ENCODE results near the gene FAF1. TPM values are rescaled to one million over a fixed set of nuclear protein-coding genes. Genes with fewer than 3 reads are reported as not detected.

Gene FAF1
- total and polyA plus RNA-seq, 9 of the 15 experiments (the other 6 are each of a cell fraction or from before 2014, with no cell fraction given): 48.7 to 225 (median 118) TPM

- 0 out of 2 replicates have a peak, but pooled peaks cover 3% of the 10 kb centered on the region for H4K20me1 ChIP-seq (replicated peaks; ENCODE audit: control insufficient read depth, insufficient read depth, low read length)
- peak overlapping the region; percentile 92 for H3K27ac ChIP-seq (ENCODE audit: extremely low read depth, low read depth, low read length)
- FAIRE-seq (no peak), DNase-seq (ENCODE audit: extremely low read depth in 1 of 4, low spot score in 3 of 4) (peak in 1 of 4 experiments; percentile 41), ATAC-seq (peak; percentile 0; the same call in 2 of the 3 replicates)
- intact Hi-C loops (cut with micrococcal nuclease) (loop anchor here (5.0 to 10.0 kb wide), 3 partner anchors 546 to 906 kb away; partner anchors contain the start of genes EPS15 and NRDC), in situ Hi-C loops (cut with MboI) (no loop called here)
- H3K4me3 ChIP-seq: peak overlapping the region; percentile 78
- H3K36me3 ChIP-seq (ENCODE audit: control insufficient read depth, insufficient read depth, low read length): peaks cover 17% of the 10 kb centered on the region; the same call in 1 of the 3 replicates
- peak overlapping the region; percentile 98 for H3K4me2 ChIP-seq (ENCODE audit: insufficient read depth, low read length)
- H3K9me3 ChIP-seq (replicated peaks; ENCODE audit: control insufficient read depth, insufficient read depth, low read depth, low read length): no peaks in the 10 kb centered on the region
- ChIA-PET POLR2A (interaction anchor here (0.8 to 4.3 kb wide), 6 partner anchors 7 to 63 kb away, joined by 3 to 65 read pairs (median 6); partner anchors contain the start of gene FAF1), CTCF (ENCODE audit: low intra/inter-chr PET ratio) (no interaction called here)
- H3K9me1 ChIP-seq (ENCODE audit: control insufficient read depth, insufficient read depth, low read length): no peaks in the 10 kb centered on the region
- H3K9ac ChIP-seq (ENCODE audit: insufficient read depth in 1 of 2, low read depth in 2 of 2, low read length in 2 of 2): peak overlapping the region; percentile 57 to 94; a peak in 3 of 4 replicates
- H3K27me3 ChIP-seq (ENCODE audit: control insufficient read depth in 2 of 2, insufficient read depth in 2 of 2, low read length in 2 of 2): no peaks in the 10 kb centered on the region
- 0% methylated on average over 7 of the region's 7 CpGs for WGBS (ENCODE audit: insufficient coverage, low coverage, missing lambda C conversion rate)
- peaks cover 83% of the 10 kb centered on the region for H3K79me2 ChIP-seq (ENCODE audit: control insufficient read depth, insufficient read depth, low read length)
- no peak overlapping the region for H2AFZ ChIP-seq (ENCODE audit: low read depth, low read length)
- peaks cover 17 to 20% of the 10 kb centered on the region in 2 experiments for H3K4me1 ChIP-seq (replicated peaks in 1 of 2; ENCODE audit: control insufficient read depth in 2 of 2, insufficient read depth in 2 of 2, low read length in 2 of 2)
- no TSS peak for BruUV-seq (replicated peaks)
- TF ChIP-seq ZBTB40 (IDR thresholded peaks at IDR 0.05): 0 out of 2 replicates have a peak, but pooled peaks have one; percentile 7
- no peak for TF ChIP-seq ZBTB40 (CRISPR knock-in tag; IDR thresholded peaks at IDR 0.05)
- TF ChIP-seq, protein P1, sequence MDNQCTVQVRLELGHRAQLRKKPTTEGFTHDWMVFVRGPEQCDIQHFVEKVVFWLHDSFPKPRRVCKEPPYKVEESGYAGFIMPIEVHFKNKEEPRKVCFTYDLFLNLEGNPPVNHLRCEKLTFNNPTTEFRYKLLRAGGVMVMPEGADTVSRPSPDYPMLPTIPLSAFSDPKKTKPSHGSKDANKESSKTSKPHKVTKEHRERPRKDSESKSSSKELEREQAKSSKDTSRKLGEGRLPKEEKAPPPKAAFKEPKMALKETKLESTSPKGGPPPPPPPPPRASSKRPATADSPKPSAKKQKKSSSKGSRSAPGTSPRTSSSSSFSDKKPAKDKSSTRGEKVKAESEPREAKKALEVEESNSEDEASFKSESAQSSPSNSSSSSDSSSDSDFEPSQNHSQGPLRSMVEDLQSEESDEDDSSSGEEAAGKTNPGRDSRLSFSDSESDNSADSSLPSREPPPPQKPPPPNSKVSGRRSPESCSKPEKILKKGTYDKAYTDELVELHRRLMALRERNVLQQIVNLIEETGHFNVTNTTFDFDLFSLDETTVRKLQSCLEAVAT (IDR thresholded peaks at IDR 0.05): peak in 1 of 2 experiments; percentile 4; a peak in 1 of 4 replicates
- no peak for TF ChIP-seq KDM1A (IDR thresholded peaks at IDR 0.05)
- 0 out of 2 replicates have a peak, but pooled peaks have one; percentile 32 for TF ChIP-seq FOSL1 (tag; conservative IDR thresholded peaks at IDR 0.05)
- TF ChIP-seq ASH1L (IDR thresholded peaks at IDR 0.05; ENCODE audit: borderline replicate concordance, low read depth, partially characterized antibody): peak; percentile 10
- TF ChIP-seq POLR2H (tag; IDR thresholded peaks at IDR 0.05; ENCODE audit: low read depth): 0 out of 2 replicates have a peak, but pooled peaks have one; percentile 16
- TF ChIP-seq, protein P2, sequence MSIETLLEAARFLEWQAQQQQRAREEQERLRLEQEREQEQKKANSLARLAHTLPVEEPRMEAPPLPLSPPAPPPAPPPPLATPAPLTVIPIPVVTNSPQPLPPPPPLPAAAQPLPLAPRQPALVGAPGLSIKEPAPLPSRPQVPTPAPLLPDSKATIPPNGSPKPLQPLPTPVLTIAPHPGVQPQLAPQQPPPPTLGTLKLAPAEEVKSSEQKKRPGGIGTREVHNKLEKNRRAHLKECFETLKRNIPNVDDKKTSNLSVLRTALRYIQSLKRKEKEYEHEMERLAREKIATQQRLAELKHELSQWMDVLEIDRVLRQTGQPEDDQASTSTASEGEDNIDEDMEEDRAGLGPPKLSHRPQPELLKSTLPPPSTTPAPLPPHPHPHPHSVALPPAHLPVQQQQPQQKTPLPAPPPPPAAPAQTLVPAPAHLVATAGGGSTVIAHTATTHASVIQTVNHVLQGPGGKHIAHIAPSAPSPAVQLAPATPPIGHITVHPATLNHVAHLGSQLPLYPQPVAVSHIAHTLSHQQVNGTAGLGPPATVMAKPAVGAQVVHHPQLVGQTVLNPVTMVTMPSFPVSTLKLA (conservative IDR thresholded peaks at IDR 0.05): peak in 1 of 2 experiments; percentile 9; a peak in 1 of 4 replicates
Observed at GRCh38 chr1:50970931-50971582, 11.0 kb upstream of the FAF1 start.

All from K562 (cell line).